AG04450 (cell line): Measurements from ENCODE around the gene FOXD1. TPM values are rescaled to one million over a fixed set of nuclear protein-coding genes. Genes with fewer than 3 reads are reported as not detected.
"Not testable (repeated sequence)": the region's sequence is repeated elsewhere in the genome, so short reads cannot be mapped to it uniquely, and the experiment has no call there.

Experiments used
- CTCF ChIA-PET: fragments of 300-600, 350-600 bp; formaldehyde crosslinking; extraction: SDS; loops from one replicate; lab custom pipeline; 2022; ENCODE audit warnings: antibody characterized with exemption, inconsistent platforms; lab: Charles Lee
- POLR2A ChIA-PET: fragments of 350-600 bp; formaldehyde crosslinking; extraction: SDS; loops from one replicate; lab custom pipeline; 2021; ENCODE audit warnings: antibody characterized with exemption, inconsistent platforms; lab: Yijun Ruan, JAX
- DNase-seq: peaks from one replicate; pipeline ENCODE4 v3.0.0-alpha.2; 2011; ENCODE audit warnings: low read depth, low spot score
- H3K27ac ChIP-seq: one replicate; pipeline ENCODE4 v1.5.1; 2012; ENCODE audit warnings: low read depth, low read length, control low read depth
- H3K27me3 ChIP-seq: one replicate; pipeline ENCODE4 v1.6.0; 2012; ENCODE audit warnings: low read length; ENCODE audit not compliant: control insufficient read depth, insufficient read depth
- H3K4me3 ChIP-seq: 2 replicates; pipeline ENCODE4 v1.5.1; 2011; ENCODE audit warnings: mild to moderate bottlenecking, low read depth, low read length, control low read depth
- H3K9me3 ChIP-seq: 2 replicates; pipeline ENCODE4 v1.5.1; 2012; ENCODE audit warnings: low read length; ENCODE audit not compliant: control insufficient read depth, insufficient read depth
- polyA plus RNA-seq: library from polyadenylated mRNA; depleted of rRNA; stranded (reverse); fragments of >200 nt; gene quantifications from 2 replicates; pipeline ENCODE4 v1.2.3, GENCODE V29; 2011
- TF ChIP-seq, protein P1 (sequence below): IDR thresholded peaks from 2 replicates; pipeline ENCODE4 v1.5.1; 2011; ENCODE audit warnings: low read depth, low read length, control low read depth, inconsistent platforms

Gene FOXD1
- polyA plus RNA-seq, 1 experiment = 8.4 TPM

GRCh38 chr5:73459366-73459765 lies 10.8 kb upstream of the FOXD1 start:
- CTCF ChIA-PET = interaction anchor here (0.7 to 1.2 kb wide), 2 partner anchors 9 to 208 kb away, joined by 3 read pairs; no protein-coding TSS in a partner anchor
- Histone ChIP-seq H3K4me3 (no peak overlapping the region), H3K27ac (no peak overlapping the region), H3K27me3 (no peaks in the 10 kb centered on the region), H3K9me3 (no peaks in the 10 kb centered on the region)
- TF ChIP-seq, protein P1, sequence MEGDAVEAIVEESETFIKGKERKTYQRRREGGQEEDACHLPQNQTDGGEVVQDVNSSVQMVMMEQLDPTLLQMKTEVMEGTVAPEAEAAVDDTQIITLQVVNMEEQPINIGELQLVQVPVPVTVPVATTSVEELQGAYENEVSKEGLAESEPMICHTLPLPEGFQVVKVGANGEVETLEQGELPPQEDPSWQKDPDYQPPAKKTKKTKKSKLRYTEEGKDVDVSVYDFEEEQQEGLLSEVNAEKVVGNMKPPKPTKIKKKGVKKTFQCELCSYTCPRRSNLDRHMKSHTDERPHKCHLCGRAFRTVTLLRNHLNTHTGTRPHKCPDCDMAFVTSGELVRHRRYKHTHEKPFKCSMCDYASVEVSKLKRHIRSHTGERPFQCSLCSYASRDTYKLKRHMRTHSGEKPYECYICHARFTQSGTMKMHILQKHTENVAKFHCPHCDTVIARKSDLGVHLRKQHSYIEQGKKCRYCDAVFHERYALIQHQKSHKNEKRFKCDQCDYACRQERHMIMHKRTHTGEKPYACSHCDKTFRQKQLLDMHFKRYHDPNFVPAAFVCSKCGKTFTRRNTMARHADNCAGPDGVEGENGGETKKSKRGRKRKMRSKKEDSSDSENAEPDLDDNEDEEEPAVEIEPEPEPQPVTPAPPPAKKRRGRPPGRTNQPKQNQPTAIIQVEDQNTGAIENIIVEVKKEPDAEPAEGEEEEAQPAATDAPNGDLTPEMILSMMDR = no peak
- POLR2A ChIA-PET = interaction anchor here (0.6 kb wide), 1 partner anchor 8 kb away, joined by 4 read pairs; no protein-coding TSS in a partner anchor
- no peak for DNase-seq

DNA sequence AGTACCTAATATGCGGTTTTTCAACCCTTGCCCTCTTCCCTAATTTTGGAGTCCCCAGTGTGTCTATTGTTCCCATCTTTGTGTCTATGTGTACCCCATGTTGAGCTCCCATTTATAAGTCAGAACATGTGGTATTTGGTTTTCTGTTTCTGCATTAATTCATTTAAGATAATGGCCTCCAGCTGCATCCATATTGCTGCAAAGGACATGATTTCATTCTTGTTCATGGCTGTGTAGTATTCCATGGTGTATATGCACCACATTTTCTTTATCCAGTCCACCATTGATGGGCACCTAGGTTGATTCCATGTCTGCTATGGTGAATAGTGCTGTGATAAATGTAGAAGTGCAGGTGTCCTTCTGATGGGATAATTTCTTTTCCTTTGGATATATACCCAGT lies 7.9 kb upstream of the FOXD1 start:
- POLR2A ChIA-PET, H3K27ac ChIP-seq, H3K9me3 ChIP-seq, DNase-seq, H3K4me3 ChIP-seq, CTCF ChIA-PET, H3K27me3 ChIP-seq: not testable (repeated sequence)

DNA sequence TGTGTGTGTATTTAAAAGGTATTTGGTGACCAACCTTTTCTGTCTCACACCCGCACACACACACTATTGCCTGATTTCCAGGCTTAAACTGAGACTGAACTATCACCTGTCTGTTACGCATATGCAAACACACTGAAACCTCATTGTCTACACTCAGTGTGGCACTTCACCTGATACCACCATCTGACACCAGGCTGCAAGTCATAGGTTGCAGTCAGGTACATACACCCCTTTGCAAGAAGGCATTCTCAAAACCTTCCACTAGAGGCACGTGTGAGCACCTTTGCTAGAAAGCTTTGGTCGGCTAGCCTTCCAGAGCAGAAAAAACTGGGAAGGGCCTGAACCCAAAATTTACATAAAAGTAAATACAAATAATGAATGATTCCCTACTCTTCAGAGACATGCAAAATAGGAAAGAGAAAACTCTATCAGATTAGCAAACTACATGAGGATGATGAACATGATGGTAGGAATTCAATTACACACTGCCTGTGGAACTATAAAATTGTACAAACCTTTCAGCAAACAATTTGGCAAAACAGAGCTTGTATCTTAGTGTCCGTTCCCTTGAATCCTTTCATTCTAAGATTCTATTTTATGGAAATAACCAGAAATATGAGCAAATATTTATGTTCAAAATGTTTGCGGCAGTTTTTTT lies 5.9 kb upstream of the FOXD1 start:
- CTCF ChIA-PET = interaction anchor here (0.5 to 2.4 kb wide), 26 partner anchors 9 to 524 kb away, joined by 3 to 19 read pairs (median 3); no protein-coding TSS in a partner anchor
- POLR2A ChIA-PET = interaction anchor here (0.6 kb wide), 1 partner anchor 66 kb away, joined by 3 read pairs; no protein-coding TSS in a partner anchor
- H3K27me3 ChIP-seq = no peaks in the 10 kb centered on the region
- H3K4me3 ChIP-seq = no peak overlapping the region
- H3K27ac ChIP-seq = no peak overlapping the region
- H3K9me3 ChIP-seq = no peaks in the 10 kb centered on the region
- DNase-seq = no peak
- TF ChIP-seq, protein P1 = peak; percentile 91

DNA sequence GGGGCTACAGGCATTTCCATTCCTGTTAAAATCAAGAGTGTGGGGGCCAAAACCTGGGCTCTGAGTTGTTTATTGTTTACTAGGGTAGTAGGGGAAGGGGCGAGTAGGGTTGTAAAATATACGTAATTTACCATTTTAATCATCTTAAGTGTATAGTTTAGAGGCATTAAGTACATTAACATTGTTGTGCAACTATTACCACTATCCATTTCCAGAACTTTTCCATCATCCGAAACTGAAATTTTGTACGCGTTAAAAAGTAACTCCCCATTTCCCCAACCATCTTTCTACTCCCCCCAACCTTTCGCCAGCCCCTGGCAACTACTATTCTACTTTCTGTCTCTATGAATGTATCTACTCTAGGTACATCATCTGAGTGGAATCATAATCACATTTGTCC lies 3.6 kb upstream of the FOXD1 start:
- Histone ChIP-seq H3K27ac (no peak overlapping the region), H3K9me3 (no peaks in the 10 kb centered on the region), H3K4me3 (no peak overlapping the region), H3K27me3 (no peaks in the 10 kb centered on the region)
- TF ChIP-seq, protein P1 = no peak
- POLR2A ChIA-PET = no interaction called here
- DNase-seq = no peak
- CTCF ChIA-PET = interaction anchor here (2.7 kb wide), 1 partner anchor 237 kb away, joined by 61 read pairs; no protein-coding TSS in a partner anchor

- TF ChIP-seq, protein P1 = peak; percentile 72
- no peak overlapping the region for H3K27ac ChIP-seq
- no peak for DNase-seq
- no peaks in the 10 kb centered on the region for H3K27me3 ChIP-seq
- peak overlapping the region; percentile 61 for H3K4me3 ChIP-seq
- H3K9me3 ChIP-seq = no peaks in the 10 kb centered on the region
- ChIA-PET POLR2A (interaction anchor here (0.5 to 1.3 kb wide), 5 partner anchors 8 to 385 kb away, joined by 3 to 12 read pairs (median 3); no protein-coding TSS in a partner anchor), CTCF (interaction anchor here (0.6 to 3.4 kb wide), 50 partner anchors 8 to 488 kb away, joined by 3 to 61 read pairs (median 4); partner anchors contain the start of gene BTF3)
These were observed 2.9 kb upstream of the FOXD1 start for GRCh38 chr5:73451224-73452130.
